ENCODE measurements around the gene SLC20A1. TPM values are rescaled to one million over a fixed set of nuclear protein-coding genes. Genes with fewer than 3 reads are reported as not detected.

The SLC20A1 gene
- total RNA-seq, 1 experiment from 2014 or later: 123 TPM

DNA sequence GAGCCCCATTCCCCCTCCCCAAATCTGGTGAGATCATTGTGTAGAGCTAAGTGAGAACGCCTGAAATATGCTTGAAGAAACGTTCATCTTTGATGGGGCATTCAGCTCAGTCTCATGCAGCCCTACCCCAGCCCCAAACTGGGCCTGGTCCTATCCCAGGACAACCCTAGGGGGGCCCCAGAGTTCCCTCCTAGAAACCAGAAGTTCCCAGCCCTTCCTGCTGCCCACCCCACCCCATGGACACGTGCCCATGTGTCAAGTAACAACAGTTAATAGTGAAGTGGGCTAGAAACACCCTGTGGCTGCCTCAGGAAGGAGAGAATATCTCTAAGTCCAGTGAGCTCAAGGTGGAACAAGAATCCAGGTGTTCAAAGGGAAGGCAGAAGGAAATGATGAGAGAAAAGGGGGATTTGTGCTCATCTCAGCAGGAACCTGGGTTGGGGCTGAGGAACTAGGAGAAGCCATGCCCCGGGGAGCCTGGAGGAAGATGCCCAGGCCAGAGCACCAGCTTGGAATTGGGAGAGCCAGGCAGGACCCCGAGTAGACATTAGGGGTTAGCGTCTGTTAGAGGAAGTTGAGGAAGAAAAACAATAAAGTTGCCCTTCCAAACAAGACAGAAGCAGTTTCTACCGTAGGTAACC lies 20.1 kb upstream of the SLC20A1 start:
- H3K27ac Mint-ChIP-seq: peak overlapping the region in 1 of 3 experiments; percentile 49; a peak in 1 of 7 replicates

More for the DNA sequence above, 20.1 kb upstream of the SLC20A1 start:
- Histone ChIP-seq H3K4ac (ENCODE audit: low read depth, low read length) (no peak overlapping the region), H3K23me2 (ENCODE audit: insufficient read length, low read depth, low read length, poor library complexity, severe bottlenecking) (no peaks in the 10 kb centered on the region), H3K9me3 (ENCODE audit: control insufficient read depth, low read depth, low read length) (no peaks in the 10 kb centered on the region), H4K8ac (replicated peaks; ENCODE audit: insufficient read length, low read depth, low read length) (no peak overlapping the region), H4K5ac (ENCODE audit: insufficient read length, low read depth, low read length) (no peak overlapping the region), H2BK120ac (ENCODE audit: low read depth, low read length, poor library complexity, severe bottlenecking) (no peak overlapping the region), H4K20me1 (ENCODE audit: control insufficient read depth, insufficient read depth, insufficient read length) (no peaks in the 10 kb centered on the region), H3T11ph (ENCODE audit: low read length) (no peak overlapping the region), H3K18ac (ENCODE audit: insufficient read length, low read depth, low read length) (no peak overlapping the region), H3K9ac (ENCODE audit: extremely low read depth, insufficient read length, low read length) (no peak overlapping the region), H3K23ac (ENCODE audit: insufficient read length, low read depth, low read length) (no peak overlapping the region), H3K4me2 (ENCODE audit: insufficient read depth, insufficient read length, low read length) (no peak overlapping the region), H3K27me3 (ENCODE audit: insufficient read depth, low read length) (no peaks in the 10 kb centered on the region), H2AK5ac (ENCODE audit: insufficient read length, low read length) (no peak overlapping the region), H3K14ac (ENCODE audit: insufficient read depth, low read length) (no peak overlapping the region), H3K4me1 (ENCODE audit: insufficient read depth, low read length) (peaks cover 2% of the 10 kb centered on the region; the same call in 1 of the 2 replicates), H3K56ac (ENCODE audit: insufficient read length, low read depth, low read length) (no peak overlapping the region), H2BK15ac (ENCODE audit: low read depth, low read length) (no peak overlapping the region), H4K91ac (ENCODE audit: insufficient read length, low read depth, low read length) (no peak overlapping the region), H2BK20ac (ENCODE audit: low read depth, low read length, poor library complexity, severe bottlenecking) (no peak overlapping the region), H3K79me1 (ENCODE audit: insufficient read depth, low read depth, low read length, poor library complexity, severe bottlenecking) (no peaks in the 10 kb centered on the region), H2AFZ (ENCODE audit: low read length) (no peak overlapping the region), H3K79me2 (ENCODE audit: insufficient read depth, low read length) (no peaks in the 10 kb centered on the region), H2BK5ac (ENCODE audit: insufficient read length, low read length) (no peak overlapping the region), H2BK12ac (ENCODE audit: insufficient read length, low read depth, low read length) (no peak overlapping the region), H3K27ac (ENCODE audit: insufficient read length, low read depth, low read length) (no peak overlapping the region)
- Mint-ChIP-seq H3K27me3 (ENCODE audit: low read depth) (no peaks in the 10 kb centered on the region; the same call in 1 of the 2 replicates), H3K36me3 (ENCODE audit: insufficient read depth in 1 of 3, low read depth in 3 of 3) (no peaks in the 10 kb centered on the region; a peak in 1 of 7 replicates), H3K9me3 (no peaks in the 10 kb centered on the region), H3K4me3 (no peak overlapping the region), H3K4me1 (peaks cover 23 to 26% of the 10 kb centered on the region in 2 experiments)
- TF ChIP-seq CTCF (conservative IDR thresholded peaks at IDR 0.05): no peak
- DNase-seq: no peak
- WGBS (ENCODE audit: extremely low coverage, insufficient read length, low lambda C conversion rate): no CpG with 5 or more reads among the region's 7 CpGs

Data from H9 (cell line).